ENCODE results near the gene MACF1.

DNA sequence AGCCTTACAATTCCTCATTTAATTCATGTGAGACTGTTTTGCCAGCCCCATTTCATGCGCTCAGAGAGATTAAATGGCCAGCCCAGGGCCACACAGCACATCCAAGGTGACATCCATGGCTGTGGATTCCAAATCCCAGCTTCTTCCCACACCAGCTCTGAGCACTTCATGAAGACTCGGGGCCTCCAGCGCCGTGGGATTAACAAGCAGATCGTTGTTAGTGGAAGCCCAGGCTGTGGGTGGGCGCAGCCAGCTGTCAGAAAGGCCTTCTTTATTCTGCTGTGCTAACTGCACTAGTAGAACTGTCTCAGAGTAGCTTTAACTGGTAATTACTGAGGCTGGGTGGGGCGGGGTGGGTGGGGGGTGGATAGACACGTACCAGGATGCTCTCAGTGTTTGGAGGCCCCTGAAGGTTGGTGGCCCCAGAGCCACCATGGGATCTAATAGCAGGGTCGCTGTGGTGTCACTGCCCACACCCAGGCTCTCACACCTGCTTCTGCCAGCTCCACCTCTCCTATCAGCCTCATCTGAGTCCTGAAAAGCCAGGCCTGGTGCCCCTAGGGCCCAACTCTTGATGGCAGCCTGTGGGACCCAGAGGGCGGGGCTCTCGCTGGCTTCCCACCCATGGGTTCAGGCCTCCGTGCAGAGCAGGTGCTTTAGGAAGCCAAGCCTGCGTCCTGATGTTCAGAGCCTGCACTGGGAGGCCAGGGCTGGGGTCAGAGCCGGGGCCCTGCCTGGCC lies 290.3 kb downstream of the MACF1 start:
- TF ChIP-seq CTCF (IDR thresholded peaks at IDR 0.05 in 8 of 11, conservative IDR thresholded peaks at IDR 0.05 in 3 of 11): no peak
- no peak for TF ChIP-seq POLR2AphosphoS5 (IDR thresholded peaks at IDR 0.05)
- TF ChIP-seq POLR2A (IDR thresholded peaks at IDR 0.05): no peak

Measured in spleen (tissue), 7 donors.